Stomach (tissue), 9 donors: ENCODE results near the gene CYP2C18. TPM values are rescaled to one million over a fixed set of nuclear protein-coding genes. Genes with fewer than 3 reads are reported as not detected.
"Not testable (repeated sequence)": the region's sequence is repeated elsewhere in the genome, so short reads cannot be mapped to it uniquely, and the experiment has no call there.

Source experiments
- DNase-seq, 2 donors: peaks; one replicate each; pipeline versions ENCODE4 v3.0.0 to v3.0.0-alpha.2; 2013 to 2019
- H3K27ac ChIP-seq, 5 donors: fragments of 200-600 bp in 4 of 5; sonication (generic) in 4 of 5; one replicate each; pipeline ENCODE4 v1.5.1; 2013 to 2019; ENCODE audit warnings: mild to moderate bottlenecking in 1 of 5, moderate library complexity in 1 of 5
- H3K27me3 ChIP-seq, 3 donors: fragments of 200-600 bp; sonication (generic); one replicate each; pipeline ENCODE4 v1.5.1; 2017 to 2019; ENCODE audit warnings: mixed run types in 1 of 3
- H3K36me3 ChIP-seq, 4 donors: fragments of 200-600 bp; sonication (generic); 1 replicate in 3 of 4; 2 replicates in 1 of 4; pipeline ENCODE4 v1.5.1; 2016 to 2019
- H3K4me1 ChIP-seq, 4 donors: fragments of 200-600 bp; sonication (generic); one replicate each; pipeline ENCODE4 v1.5.1; 2016 to 2019
- H3K4me3 ChIP-seq, 4 donors: fragments of 200-600 bp; sonication (generic) in 3 of 4; one replicate each; pipeline ENCODE4 v1.5.1; 2016 to 2019; ENCODE audit warnings: mild to moderate bottlenecking in 1 of 4
- H3K9me3 ChIP-seq, 4 donors: fragments of 200-600 bp; sonication (generic); one replicate each; pipeline ENCODE4 v1.5.1; 2016 to 2019
- EP300 ChIP-seq: sonication (generic); formaldehyde crosslinking; IDR thresholded peaks from one replicate; pipeline ENCODE4 v1.6.1; 2017; ENCODE audit warnings: antibody characterized with exemption
- POLR2A ChIP-seq, 4 donors: fragments of 450-650 bp; IDR thresholded peaks; one replicate each; pipeline ENCODE4 v1.6.1; 2016; ENCODE audit warnings: antibody characterized with exemption in 4 of 4, control low read depth in 2 of 4, mild to moderate bottlenecking in 1 of 4, moderate library complexity in 1 of 4
- POLR2AphosphoS5 ChIP-seq, 3 donors: sonication (generic); formaldehyde crosslinking; IDR thresholded peaks; one replicate each; pipeline ENCODE4 v1.6.1; 2016; ENCODE audit warnings: antibody characterized with exemption in 3 of 3
- WGBS, 5 donors: extraction: QIAGEN DNeasy Blood & Tissue Kit in 3 of 5; methylation state at CpG; one replicate each; pipeline versions ENCODE4 v1.1.5 to v1.1.7; 2013 to 2018; 5-methylcytosine and 5-hydroxymethylcytosine counted together
- intact Hi-C: fragments of 100-400 bp; cut with DNase I; formaldehyde crosslinking; loops from one replicate; pipeline ENCODE4 v1.15.1; 2023; ENCODE audit warnings: low total_unique reads
- polyA plus RNA-seq, 3 donors: library from polyadenylated mRNA; stranded (reverse); fragments of 200-250 nt; gene quantifications; one replicate each; pipeline ENCODE4 v1.2.3, GENCODE V29; 2013
- total RNA-seq, 5 donors: library from RNA; depleted of rRNA; stranded (reverse); fragments of >200 nt; gene quantifications; one replicate each; pipeline versions ENCODE4 v1.1.0 to v1.2.3, GENCODE V29; 2014 to 2016
- TF ChIP-seq, protein P1 (sequence below), 7 experiments: fragments of 450-650 bp in 4 of 7; fragments of 200-600 bp in 3 of 7; sonication (generic) in 3 of 7; IDR thresholded peaks; one replicate each; pipeline ENCODE4 v1.5.1; 2016 to 2019; ENCODE audit warnings: antibody characterized with exemption in 7 of 7, control low read depth in 2 of 7, mild to moderate bottlenecking in 1 of 7
- donor health status: healthy with polysubstance abuse.
- donor health status: Bipolar disorder and iron deficiency.
- donor health status: healthy.

CYP2C18 gene
- total and polyA plus RNA-seq, 8 donors, result 3.6 to 66.8 (median 18.3) TPM

DNA sequence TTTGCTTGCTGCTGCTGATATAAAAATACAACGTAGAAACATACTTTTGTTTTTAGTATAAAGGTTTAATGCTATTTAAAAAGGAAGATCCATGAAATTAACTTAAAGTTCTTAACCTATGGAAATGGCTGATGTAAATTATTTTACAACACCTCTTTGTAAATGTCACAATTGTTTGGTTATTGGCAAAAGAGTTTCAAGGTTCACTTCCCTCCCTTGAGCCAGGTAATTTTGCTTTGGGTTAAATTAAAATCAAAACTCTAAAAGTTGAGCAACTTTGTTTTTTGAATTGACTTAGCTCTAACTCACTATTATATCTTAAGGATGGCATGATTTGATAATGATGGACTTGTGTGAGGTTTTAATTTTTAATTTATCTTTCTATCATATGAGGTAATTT is 39.2 kb upstream of the CYP2C18 start:
- intact Hi-C loops, result no loop called here
- peaks cover 0 to 7% (median 3%) of the 10 kb centered on the region in 4 donors for H3K9me3 ChIP-seq
- TF ChIP-seq POLR2AphosphoS5 (IDR thresholded peaks at IDR 0.05) (no peak), POLR2A (IDR thresholded peaks at IDR 0.05) (no peak), EP300 (no peak)
- TF ChIP-seq, protein P1, sequence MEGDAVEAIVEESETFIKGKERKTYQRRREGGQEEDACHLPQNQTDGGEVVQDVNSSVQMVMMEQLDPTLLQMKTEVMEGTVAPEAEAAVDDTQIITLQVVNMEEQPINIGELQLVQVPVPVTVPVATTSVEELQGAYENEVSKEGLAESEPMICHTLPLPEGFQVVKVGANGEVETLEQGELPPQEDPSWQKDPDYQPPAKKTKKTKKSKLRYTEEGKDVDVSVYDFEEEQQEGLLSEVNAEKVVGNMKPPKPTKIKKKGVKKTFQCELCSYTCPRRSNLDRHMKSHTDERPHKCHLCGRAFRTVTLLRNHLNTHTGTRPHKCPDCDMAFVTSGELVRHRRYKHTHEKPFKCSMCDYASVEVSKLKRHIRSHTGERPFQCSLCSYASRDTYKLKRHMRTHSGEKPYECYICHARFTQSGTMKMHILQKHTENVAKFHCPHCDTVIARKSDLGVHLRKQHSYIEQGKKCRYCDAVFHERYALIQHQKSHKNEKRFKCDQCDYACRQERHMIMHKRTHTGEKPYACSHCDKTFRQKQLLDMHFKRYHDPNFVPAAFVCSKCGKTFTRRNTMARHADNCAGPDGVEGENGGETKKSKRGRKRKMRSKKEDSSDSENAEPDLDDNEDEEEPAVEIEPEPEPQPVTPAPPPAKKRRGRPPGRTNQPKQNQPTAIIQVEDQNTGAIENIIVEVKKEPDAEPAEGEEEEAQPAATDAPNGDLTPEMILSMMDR (IDR thresholded peaks at IDR 0.05), result no peak
- H3K36me3 ChIP-seq, result no peaks in the 10 kb centered on the region
- H3K4me3 ChIP-seq, result no peak overlapping the region
- no peak overlapping the region for H3K27ac ChIP-seq
- no peaks in the 10 kb centered on the region for H3K4me1 ChIP-seq
- WGBS, 5 donors, result 86 to 95% (median 89%) methylated on average over 1 of the region's 1 CpG
- DNase-seq, result no peak
- no peaks in the 10 kb centered on the region for H3K27me3 ChIP-seq

DNA sequence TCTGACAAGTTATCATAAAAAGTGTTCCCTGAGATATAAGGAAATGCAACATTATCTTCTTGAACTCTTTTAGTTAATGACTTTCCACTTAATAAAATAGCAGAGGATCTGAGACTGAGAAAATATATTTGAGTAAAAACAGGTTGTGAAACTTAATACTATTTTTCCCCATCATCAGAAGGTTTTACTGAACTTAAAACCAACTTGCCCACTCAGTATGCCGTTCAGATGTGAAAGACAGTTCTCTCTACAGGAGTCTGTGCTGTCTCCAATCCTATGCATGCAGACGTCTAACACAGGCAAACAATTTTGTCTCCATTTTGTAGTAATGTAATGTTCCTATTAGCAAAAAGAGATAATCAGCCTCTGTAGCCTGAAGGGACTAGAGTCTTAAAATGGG is 38.2 kb upstream of the CYP2C18 start:
- TF ChIP-seq POLR2AphosphoS5 (IDR thresholded peaks at IDR 0.05), result no peak
- H3K27ac ChIP-seq, result no peak overlapping the region
- H3K9me3 ChIP-seq, result peaks cover 0 to 5% (median 0%) of the 10 kb centered on the region in 4 donors
- DNase-seq, result no peak
- H3K4me1 ChIP-seq, result no peaks in the 10 kb centered on the region
- H3K36me3 ChIP-seq, result no peaks in the 10 kb centered on the region
- H3K27me3 ChIP-seq, result no peaks in the 10 kb centered on the region
- 59 to 76% (median 60%) methylated on average over 2 of the region's 2 CpGs for whole genome bisulfite sequencing, 5 donors
- intact Hi-C loops, result no loop called here
- no peak overlapping the region for H3K4me3 ChIP-seq

DNA sequence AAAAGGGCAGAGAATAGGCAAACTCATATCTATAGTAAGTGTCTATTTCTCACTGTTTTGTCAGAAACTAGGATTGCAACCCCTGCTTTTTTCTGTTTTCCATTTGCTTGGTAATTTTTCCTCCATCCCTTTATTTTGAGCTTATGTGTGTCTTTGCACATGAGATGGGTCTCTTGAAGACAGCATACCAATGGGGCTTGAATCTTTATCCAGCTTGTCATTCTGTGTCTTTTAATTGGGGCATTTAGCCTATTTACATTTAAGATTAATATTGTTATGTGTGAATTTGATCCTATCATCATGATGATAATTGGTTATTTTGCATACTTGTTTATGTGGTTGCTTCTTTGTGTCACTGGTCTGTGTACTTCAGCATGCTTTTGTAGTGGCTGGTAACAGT is 28.3 kb upstream of the CYP2C18 start:
- H3K36me3 ChIP-seq, H3K27me3 ChIP-seq, intact Hi-C loops, DNase-seq, H3K4me3 ChIP-seq, H3K27ac ChIP-seq, H3K4me1 ChIP-seq: not testable (repeated sequence)
- peaks cover 3 to 22% (median 14%) of the 10 kb centered on the region in 4 donors for H3K9me3 ChIP-seq

DNA sequence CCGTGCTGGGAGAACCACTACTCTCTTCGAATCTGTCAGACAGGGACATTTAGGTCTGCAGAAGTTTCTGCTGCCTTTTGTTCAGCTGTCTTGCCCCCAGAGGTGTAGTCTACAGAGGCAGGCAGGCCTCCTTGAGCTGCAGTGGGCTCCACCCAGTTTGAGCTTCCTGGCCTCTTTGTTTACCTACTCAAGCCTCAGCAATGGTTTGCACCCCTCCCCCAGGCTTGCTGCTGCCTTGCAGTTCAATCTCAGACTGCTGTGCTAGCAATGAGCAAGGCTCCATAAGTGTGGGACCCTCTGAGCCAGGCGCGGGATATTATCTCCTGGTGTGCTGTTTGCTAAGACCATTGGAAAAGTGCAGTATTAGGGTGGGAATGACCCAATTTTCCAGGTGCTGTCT is 20.5 kb upstream of the CYP2C18 start:
- H3K4me3 ChIP-seq, H3K9me3 ChIP-seq, H3K27me3 ChIP-seq, H3K4me1 ChIP-seq, intact Hi-C loops, H3K27ac ChIP-seq, H3K36me3 ChIP-seq: not testable (repeated sequence)
- DNase-seq, result peak in 1 of 2 donors; percentile 44
- WGBS, 5 donors, result 60 to 94% (median 67%) methylated on average over 2 to 4 of the region's 4 CpGs

DNA sequence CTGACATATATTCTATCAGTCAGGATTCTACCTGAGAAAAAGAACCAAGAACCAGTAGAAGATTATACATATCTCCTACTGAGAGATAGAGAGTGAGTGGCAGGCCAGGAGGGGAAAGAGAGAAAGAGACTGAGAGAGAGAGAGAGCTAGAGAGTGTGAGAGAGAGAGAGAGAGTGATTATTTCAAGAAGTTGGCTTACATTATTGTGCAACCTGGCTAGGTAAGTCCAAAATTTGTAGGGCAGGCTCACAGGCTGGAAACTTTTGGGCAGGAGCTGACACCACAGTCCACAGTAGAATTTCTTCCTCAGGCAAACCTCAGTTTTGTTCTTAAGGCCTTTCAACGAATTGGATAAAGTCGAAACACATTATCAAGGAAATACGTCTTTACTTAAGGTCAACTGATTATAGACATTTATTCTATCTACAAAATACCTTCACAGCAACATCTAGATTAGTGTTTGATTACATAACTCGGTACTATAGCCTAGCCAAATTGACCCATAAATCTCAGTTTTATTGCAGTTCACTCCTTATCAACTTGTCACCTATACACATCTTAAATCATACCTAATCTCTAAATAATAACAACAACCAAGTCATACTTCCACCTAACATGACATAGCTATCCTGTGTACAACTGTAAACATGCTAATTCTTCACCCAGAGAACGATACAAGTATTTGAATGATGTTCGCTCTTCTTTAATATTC is 17.0 kb upstream of the CYP2C18 start:
- Histone ChIP-seq H3K27me3 (no peaks in the 10 kb centered on the region), H3K36me3 (no peaks in the 10 kb centered on the region), H3K4me1 (peaks cover 0 to 5% (median 0%) of the 10 kb centered on the region in 4 donors), H3K27ac (no peak overlapping the region), H3K9me3 (no peaks in the 10 kb centered on the region), H3K4me3 (no peak overlapping the region)
- intact Hi-C loops, result no loop called here
- TF ChIP-seq POLR2AphosphoS5 (IDR thresholded peaks at IDR 0.05), result no peak
- TF ChIP-seq EP300, result no peak
- TF ChIP-seq POLR2A (IDR thresholded peaks at IDR 0.05), result no peak
- TF ChIP-seq, protein P1 (IDR thresholded peaks at IDR 0.05), result no peak
- DNase-seq, result no peak
- 50 to 62% (median 59%) methylated on average over 6 of the region's 6 CpGs for WGBS, 5 donors

DNA sequence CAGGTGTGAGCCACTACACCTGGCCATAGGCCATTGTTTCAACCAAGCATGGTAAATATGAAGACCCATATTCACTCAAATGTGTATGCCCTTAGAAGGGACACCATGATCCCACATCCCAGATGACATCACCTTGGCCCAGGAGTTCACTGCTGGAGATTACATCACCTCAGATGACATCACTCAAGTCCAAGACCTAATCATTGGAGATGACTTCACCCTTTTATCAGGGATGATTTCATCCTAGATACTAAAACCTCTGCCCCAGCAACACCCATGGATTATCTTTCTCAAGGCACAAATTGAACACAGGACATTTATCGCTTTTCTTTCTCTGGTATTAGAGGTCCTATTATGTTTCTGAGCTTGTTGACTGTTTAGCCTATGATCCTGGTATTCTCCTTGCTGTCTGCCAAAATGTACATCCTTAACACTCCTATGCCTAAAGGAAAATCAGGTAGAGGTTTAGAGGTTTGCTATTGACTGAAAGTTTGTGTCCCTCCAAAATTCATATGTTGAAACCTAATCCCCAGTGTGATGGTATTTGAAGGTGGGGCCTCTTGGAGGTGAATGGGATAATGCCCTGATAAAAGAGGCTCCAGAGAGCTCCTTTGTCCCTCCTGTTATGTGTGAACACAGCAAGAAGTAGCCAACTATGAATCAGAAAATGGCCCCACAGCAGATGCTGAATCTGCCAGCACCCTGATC is 9.8 kb upstream of the CYP2C18 start:
- WGBS, 5 donors, result 79 to 100% (median 91%) methylated on average over 1 of the region's 1 CpG
- no peaks in the 10 kb centered on the region for H3K4me1 ChIP-seq
- TF ChIP-seq, protein P1 (IDR thresholded peaks at IDR 0.05), result no peak
- TF ChIP-seq POLR2A (IDR thresholded peaks at IDR 0.05) (no peak), POLR2AphosphoS5 (IDR thresholded peaks at IDR 0.05) (no peak), EP300 (no peak)
- no peak overlapping the region for H3K4me3 ChIP-seq
- no peak overlapping the region for H3K27ac ChIP-seq
- H3K9me3 ChIP-seq, result no peaks in the 10 kb centered on the region
- no peak for DNase-seq
- H3K36me3 ChIP-seq, result no peaks in the 10 kb centered on the region
- intact Hi-C loops, result no loop called here
- H3K27me3 ChIP-seq, result no peaks in the 10 kb centered on the region
